ENCODE data around the gene TTC39B.

Gene TTC39B

GRCh38 chr9:15146268-15146700 lies 160.7 kb downstream of the TTC39B start:
- no peak overlapping the region for H3K4me3 ChIP-seq (ENCODE audit: low read depth, low read length)
- TF ChIP-seq CTCF (IDR thresholded peaks at IDR 0.05; ENCODE audit: low read depth, low read length): no peak

GRCh38 chr9:15144622-15145061 lies 162.4 kb downstream of the TTC39B start:
- no peak overlapping the region for H3K4me3 ChIP-seq (ENCODE audit: low read depth, low read length)
- no peak for TF ChIP-seq CTCF (IDR thresholded peaks at IDR 0.05; ENCODE audit: low read depth, low read length)

GRCh38 chr9:15142878-15143534 lies 164.0 kb downstream of the TTC39B start:
- H3K4me3 ChIP-seq (ENCODE audit: low read depth, low read length): no peak overlapping the region
- peak; percentile 78 for TF ChIP-seq CTCF (IDR thresholded peaks at IDR 0.05; ENCODE audit: low read depth, low read length)

GRCh38 chr9:15140051-15140450 lies 167.0 kb downstream of the TTC39B start:
- H3K4me3 ChIP-seq (ENCODE audit: low read depth, low read length): no peak overlapping the region
- no peak for TF ChIP-seq CTCF (IDR thresholded peaks at IDR 0.05; ENCODE audit: low read depth, low read length)

GRCh38 chr9:15139469-15139868 lies 167.5 kb downstream of the TTC39B start:
- no peak for TF ChIP-seq CTCF (IDR thresholded peaks at IDR 0.05; ENCODE audit: low read depth, low read length)
- H3K4me3 ChIP-seq (ENCODE audit: low read depth, low read length): no peak overlapping the region

GRCh38 chr9:15138357-15138686 lies 168.7 kb downstream of the TTC39B start:
- H3K4me3 ChIP-seq (ENCODE audit: low read depth, low read length): no peak overlapping the region
- TF ChIP-seq CTCF (IDR thresholded peaks at IDR 0.05; ENCODE audit: low read depth, low read length): no peak

- H3K4me3 ChIP-seq (ENCODE audit: low read depth, low read length): no peak overlapping the region
- no peak for TF ChIP-seq CTCF (IDR thresholded peaks at IDR 0.05; ENCODE audit: low read depth, low read length)
Measured at GRCh38 chr9:15137658-15138356, 169.2 kb downstream of the TTC39B start.

All from WI38 (cell line).